ENCODE measurements around the gene ATP1A3.
"Not testable (repeated sequence)": the region's sequence is repeated elsewhere in the genome, so short reads cannot be mapped to it uniquely, and the experiment has no call there.

The ATP1A3 gene

DNA sequence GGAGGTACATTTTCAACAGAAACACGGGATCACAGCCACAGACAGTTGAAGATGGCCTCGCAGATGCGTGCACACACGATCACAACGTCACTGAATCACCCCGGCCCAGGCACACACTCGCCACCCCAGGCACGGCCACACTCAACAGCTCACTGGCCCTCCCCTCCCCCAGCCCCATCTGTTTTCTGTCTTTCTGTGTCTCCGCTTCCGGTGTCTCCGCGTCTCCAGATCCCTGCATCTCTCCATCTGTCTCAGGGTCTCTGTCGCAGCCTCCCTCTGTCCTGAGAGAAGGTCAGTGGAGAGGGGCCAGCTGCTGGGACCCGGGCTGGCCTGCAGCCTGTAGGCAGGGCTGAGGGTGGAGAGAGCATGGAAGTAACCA is 3.8 kb upstream of the ATP1A3 start:
- H3K4me3 ChIP-seq (ENCODE audit: low read depth, low read length): no peak overlapping the region

GRCh38 chr19:41997121-41997850 is 3.3 kb upstream of the ATP1A3 start:
- TF ChIP-seq CTCF (IDR thresholded peaks at IDR 0.05; ENCODE audit: low read depth, low read length): no peak
- no peak overlapping the region for H3K4me3 ChIP-seq (ENCODE audit: low read depth, low read length)

More for the DNA sequence above, 3.8 kb upstream of the ATP1A3 start:
- TF ChIP-seq CTCF (IDR thresholded peaks at IDR 0.05; ENCODE audit: low read depth, low read length): no peak

GRCh38 chr19:41995959-41996797 is 2.1 kb upstream of the ATP1A3 start:
- H3K4me3 ChIP-seq (ENCODE audit: low read depth, low read length): no peak overlapping the region

DNA sequence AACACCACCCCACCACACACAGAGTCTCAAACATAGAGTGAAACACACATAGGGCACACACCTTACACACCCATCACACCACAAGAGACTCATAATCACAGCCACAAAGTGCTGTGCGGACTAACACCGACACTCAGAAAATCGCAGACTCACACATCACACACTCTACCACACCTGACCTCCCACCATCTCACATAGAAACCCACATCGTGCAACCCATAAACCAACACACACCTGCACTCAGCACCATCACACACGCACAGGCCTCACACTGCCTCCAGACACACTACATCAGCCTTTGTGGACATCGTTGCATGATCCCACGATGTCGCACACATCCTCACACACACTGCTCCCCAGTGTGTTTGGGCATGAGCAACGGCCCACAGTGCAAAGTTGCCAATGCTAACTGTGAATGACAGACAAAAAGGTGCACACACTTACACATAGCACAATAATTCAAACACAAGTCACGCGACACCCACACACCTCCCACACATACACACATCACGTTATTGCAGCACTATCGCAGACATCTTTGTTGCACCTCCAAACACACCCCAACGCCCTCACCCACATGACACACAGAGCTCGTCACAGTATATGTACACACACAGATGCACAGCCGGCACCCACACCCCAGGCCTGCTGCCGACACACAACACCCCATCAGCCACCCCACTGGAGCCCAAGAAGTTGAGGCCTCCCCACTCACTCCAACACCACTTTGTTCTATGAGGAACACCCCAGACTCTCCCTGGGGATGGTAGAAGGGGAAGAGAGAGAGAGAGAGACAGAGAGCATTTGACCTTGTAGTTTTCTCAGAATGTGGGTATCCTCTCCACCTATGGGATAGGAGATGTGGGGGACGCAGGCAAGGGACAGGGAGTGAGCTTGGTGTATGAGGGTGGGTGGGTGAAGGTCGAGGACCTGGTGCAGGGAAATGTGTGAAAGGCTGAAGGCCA is 1.2 kb upstream of the ATP1A3 start:
- no peak overlapping the region for H3K4me3 ChIP-seq (ENCODE audit: low read depth, low read length)
- no peak for TF ChIP-seq CTCF (IDR thresholded peaks at IDR 0.05; ENCODE audit: low read depth, low read length)

More at GRCh38 chr19:41995959-41996797, 2.1 kb upstream of the ATP1A3 start:
- TF ChIP-seq CTCF (IDR thresholded peaks at IDR 0.05; ENCODE audit: low read depth, low read length): no peak

- no peak for TF ChIP-seq CTCF (IDR thresholded peaks at IDR 0.05; ENCODE audit: low read depth, low read length)
- H3K4me3 ChIP-seq (ENCODE audit: low read depth, low read length): no peak overlapping the region
These were observed 516 bp upstream of the ATP1A3 start for GRCh38 chr19:41994521-41994971.

- not testable (repeated sequence) for H3K4me3 ChIP-seq (ENCODE audit: low read depth, low read length)
These were observed 2.0 kb downstream of the ATP1A3 start for GRCh38 chr19:41991925-41992569.

DNA sequence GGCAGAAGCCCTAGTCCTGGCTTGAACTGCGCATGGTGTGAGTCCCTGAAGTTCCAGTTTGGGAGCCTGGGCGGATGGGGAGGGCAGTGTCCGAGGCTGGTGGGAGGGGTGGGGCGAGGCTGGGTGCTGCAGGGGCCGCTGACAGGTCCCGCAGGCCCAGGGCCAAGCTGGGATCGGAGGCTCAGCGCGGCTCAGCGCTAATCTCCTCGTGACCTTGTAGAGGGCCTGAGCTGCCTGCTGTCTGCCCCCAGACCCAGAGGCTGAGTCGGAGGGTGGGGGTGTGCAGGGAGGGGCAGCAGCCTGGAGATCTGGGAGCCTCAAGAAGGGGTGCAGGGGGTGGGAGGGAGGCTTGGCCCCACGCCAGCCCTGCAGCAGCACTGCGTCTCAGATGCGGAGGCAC is 3.0 kb downstream of the ATP1A3 start:
- no peak for TF ChIP-seq CTCF (IDR thresholded peaks at IDR 0.05; ENCODE audit: low read depth, low read length)
- no peak overlapping the region for H3K4me3 ChIP-seq (ENCODE audit: low read depth, low read length)
